ENCODE measurements around the gene HTRA3.

Gene HTRA3

GRCh38 chr4:8329859-8330761 lies 60.6 kb downstream of the HTRA3 start:
- no peaks in the 10 kb centered on the region for H4K20me1 ChIP-seq
- peak overlapping the region in 6 of 11 experiments; percentile 6 to 68 (median 42); a peak in 12 of 22 replicates for H3K9ac ChIP-seq
- peak overlapping the region in 6 of 11 experiments; percentile 13 to 73 (median 61); a peak in 11 of 22 replicates for H3K27ac ChIP-seq
- H3K4me1 ChIP-seq: peaks cover 26 to 47% (median 38%) of the 10 kb centered on the region in 10 experiments
- no peak for TF ChIP-seq Cebpa-rat (IDR thresholded peaks at IDR 0.05)
- no peak overlapping the region for H3K4me3 ChIP-seq
- H3K27me3 ChIP-seq: peaks cover 0 to 9% (median 0%) of the 10 kb centered on the region in 11 experiments; a peak in 2 of 22 replicates
- peaks cover 5 to 21% (median 13%) of the 10 kb centered on the region in 11 experiments for H3K9me3 ChIP-seq (replicated peaks in 1 of 11)
- H3K36me3 ChIP-seq: no peaks in the 10 kb centered on the region
- peak overlapping the region; percentile 67 to 92 (median 80); a peak in 21 of 22 replicates for H3K4me2 ChIP-seq

GRCh38 chr4:8330821-8331574 lies 61.4 kb downstream of the HTRA3 start:
- TF ChIP-seq Cebpa-rat (IDR thresholded peaks at IDR 0.05): no peak
- Histone ChIP-seq H3K27ac (peak overlapping the region in 9 of 11 experiments; percentile 9 to 73 (median 28); a peak in 14 of 22 replicates), H3K4me1 (peaks cover 26 to 47% (median 37%) of the 10 kb centered on the region in 10 experiments), H4K20me1 (no peaks in the 10 kb centered on the region), H3K4me2 (peak overlapping the region; percentile 67 to 92 (median 80)), H3K9me3 (replicated peaks in 1 of 11) (peaks cover 14 to 30% (median 22%) of the 10 kb centered on the region in 11 experiments), H3K4me3 (0 out of 20 replicates have a peak overlapping the region, but pooled peaks of 1 of the 10 experiments have one; percentile 33), H3K9ac (peak overlapping the region in 8 of 11 experiments; percentile 6 to 68 (median 31); a peak in 10 of 22 replicates), H3K36me3 (no peaks in the 10 kb centered on the region), H3K27me3 (peaks cover 0 to 9% (median 0%) of the 10 kb centered on the region in 11 experiments; a peak in 2 of 22 replicates)

GRCh38 chr4:8331575-8331955 lies 62.0 kb downstream of the HTRA3 start:
- H3K4me2 ChIP-seq: peak overlapping the region; percentile 67 to 92 (median 80)
- H3K27me3 ChIP-seq: peaks cover 0 to 9% (median 0%) of the 10 kb centered on the region in 11 experiments; a peak in 2 of 22 replicates
- H3K27ac ChIP-seq: peak overlapping the region in 8 of 11 experiments; percentile 11 to 73 (median 44); a peak in 9 of 22 replicates
- no peaks in the 10 kb centered on the region for H4K20me1 ChIP-seq
- H3K36me3 ChIP-seq: no peaks in the 10 kb centered on the region; a peak in 1 of 22 replicates
- TF ChIP-seq Cebpa-rat (IDR thresholded peaks at IDR 0.05): no peak
- H3K4me1 ChIP-seq: peaks cover 27 to 47% (median 37%) of the 10 kb centered on the region in 10 experiments
- H3K4me3 ChIP-seq: no peak overlapping the region
- peak overlapping the region in 6 of 11 experiments; percentile 6 to 68 (median 42); a peak in 8 of 22 replicates for H3K9ac ChIP-seq
- peaks cover 19 to 30% (median 25%) of the 10 kb centered on the region in 11 experiments for H3K9me3 ChIP-seq (replicated peaks in 1 of 11)

GRCh38 chr4:8332038-8332857 lies 62.7 kb downstream of the HTRA3 start:
- H3K4me2 ChIP-seq: peak overlapping the region in 10 of 11 experiments; percentile 68 to 92 (median 82); a peak in 21 of 22 replicates
- H3K36me3 ChIP-seq: no peaks in the 10 kb centered on the region; a peak in 1 of 22 replicates
- H3K27ac ChIP-seq: peak overlapping the region in 4 of 11 experiments; percentile 1 to 62 (median 36); a peak in 7 of 22 replicates
- H3K4me1 ChIP-seq: peaks cover 33 to 47% (median 38%) of the 10 kb centered on the region in 10 experiments
- no peak overlapping the region for H3K4me3 ChIP-seq
- H3K9ac ChIP-seq: no peak overlapping the region
- H4K20me1 ChIP-seq: no peaks in the 10 kb centered on the region
- H3K27me3 ChIP-seq: peaks cover 0 to 9% (median 0%) of the 10 kb centered on the region in 11 experiments; a peak in 2 of 22 replicates
- peaks cover 26 to 36% (median 28%) of the 10 kb centered on the region in 11 experiments for H3K9me3 ChIP-seq (replicated peaks in 1 of 11)
- TF ChIP-seq Cebpa-rat (IDR thresholded peaks at IDR 0.05): no peak

- Histone ChIP-seq H3K4me3 (no peak overlapping the region), H4K20me1 (no peaks in the 10 kb centered on the region), H3K9me3 (replicated peaks in 1 of 11) (peaks cover 26 to 38% (median 31%) of the 10 kb centered on the region in 11 experiments), H3K36me3 (no peaks in the 10 kb centered on the region; a peak in 1 of 22 replicates), H3K27me3 (peaks cover 0 to 9% (median 0%) of the 10 kb centered on the region in 11 experiments; a peak in 2 of 22 replicates), H3K4me1 (peaks cover 35 to 47% (median 40%) of the 10 kb centered on the region in 10 experiments), H3K27ac (peak overlapping the region in 1 of 11 experiments; percentile 62; a peak in 1 of 22 replicates), H3K4me2 (no peak overlapping the region), H3K9ac (no peak overlapping the region)
- TF ChIP-seq Cebpa-rat (IDR thresholded peaks at IDR 0.05): no peak
These were observed 63.4 kb downstream of the HTRA3 start for GRCh38 chr4:8332891-8333331.

GRCh38 chr4:8333726-8334460 lies 64.3 kb downstream of the HTRA3 start:
- peaks cover 32 to 52% (median 36%) of the 10 kb centered on the region in 10 experiments for H3K4me1 ChIP-seq
- peaks cover 0 to 9% (median 0%) of the 10 kb centered on the region in 11 experiments; a peak in 2 of 22 replicates for H3K27me3 ChIP-seq
- H3K4me2 ChIP-seq: no peak overlapping the region
- no peak overlapping the region for H3K4me3 ChIP-seq
- no peaks in the 10 kb centered on the region for H4K20me1 ChIP-seq
- H3K36me3 ChIP-seq: no peaks in the 10 kb centered on the region; a peak in 1 of 22 replicates
- no peak overlapping the region for H3K27ac ChIP-seq
- no peak for TF ChIP-seq Cebpa-rat (IDR thresholded peaks at IDR 0.05)
- H3K9me3 ChIP-seq (replicated peaks in 1 of 11): peaks cover 26 to 43% (median 33%) of the 10 kb centered on the region in 11 experiments
- H3K9ac ChIP-seq: no peak overlapping the region

- no peak for TF ChIP-seq Cebpa-rat (IDR thresholded peaks at IDR 0.05)
- Histone ChIP-seq H3K4me2 (no peak overlapping the region), H4K20me1 (no peaks in the 10 kb centered on the region), H3K9ac (no peak overlapping the region), H3K4me3 (no peak overlapping the region), H3K9me3 (replicated peaks in 1 of 11) (peaks cover 26 to 48% (median 33%) of the 10 kb centered on the region in 11 experiments), H3K27me3 (peaks cover 0 to 7% (median 0%) of the 10 kb centered on the region in 11 experiments; a peak in 2 of 22 replicates), H3K36me3 (no peaks in the 10 kb centered on the region; a peak in 1 of 22 replicates), H3K27ac (no peak overlapping the region), H3K4me1 (peaks cover 22 to 54% (median 26%) of the 10 kb centered on the region in 10 experiments)
These were observed 65.4 kb downstream of the HTRA3 start for GRCh38 chr4:8334786-8335460.

Data from BLaER1 treated with 17β-estradiol and CSF1 and Interleukin-3, amounts not matched to agents 10 nM and 100 nM (cell line).